K562 (cell line): Measurements from ENCODE around the gene MCM9. TPM values are rescaled to one million over a fixed set of nuclear protein-coding genes. Genes with fewer than 3 reads are reported as not detected.
A peak's percentile ranks its signal among the peaks of the same experiment; 100 is the strongest.

Source experiments
- ATAC-seq: fragments of 200-7000 bp; cut with Tn5 transposase; 3 replicates; pipeline ENCODE4 v1.9.1; 2020; ENCODE audit warnings: moderate library complexity
- BruUV-seq: library from RNA; stranded (reverse); fragments of 400-500 nt; replicated peaks from 2 replicates; lab custom pipeline; 2021; lab: Mats Ljungman, UMichigan
- CTCF ChIA-PET: fragments of 300-600 bp; formaldehyde crosslinking; extraction: SDS; loops from one replicate; lab custom pipeline; 2021; ENCODE audit warnings: low intra/inter-chr PET ratio; lab: Yijun Ruan, JAX
- POLR2A ChIA-PET: fragments of 300-600, 350-650 bp; sonication (Branson Sonifier 250); formaldehyde crosslinking; extraction: SDS; loops from one replicate; lab custom pipeline; 2021; ENCODE audit warnings: antibody characterized with exemption, inconsistent platforms; lab: Yijun Ruan, JAX
- DNase-seq, 4 experiments: peaks; one replicate each; pipeline versions ENCODE4 v3.0.0 to v3.0.0-alpha.2; 2011 to 2018; ENCODE audit warnings: low spot score in 3 of 4, mixed read lengths in 3 of 4; ENCODE audit errors: extremely low read depth in 1 of 4
- FAIRE-seq: peaks from 2 replicates; lab custom pipeline; 2011; peaks lifted over from hg19 to GRCh38; lab: Jason Lieb, UNC
- H2AFZ ChIP-seq: 2 replicates; pipeline ENCODE4 v1.6.0; 2011; ENCODE audit warnings: low read depth, low read length, control low read depth, inconsistent platforms
- H3K27ac ChIP-seq: fragments of 200-600 bp; 3 replicates; pipeline ENCODE4 v1.8.0; 2011; ENCODE audit warnings: low read depth, mild to moderate bottlenecking, control low read depth, inconsistent platforms, low read length, moderate library complexity, mixed read lengths; ENCODE audit errors: extremely low read depth
- H3K27me3 ChIP-seq, 2 experiments: fragments of 300-600 bp in 1 of 2; 2 replicates in 1 of 2; 3 replicates in 1 of 2; pipeline versions ENCODE4 v1.6.0 to v1.8.0; 2011; ENCODE audit warnings: inconsistent platforms in 2 of 2, low read length in 2 of 2, mild to moderate bottlenecking in 1 of 2, mixed read lengths in 1 of 2, moderate library complexity in 1 of 2; ENCODE audit not compliant: control insufficient read depth in 2 of 2, insufficient read depth in 2 of 2
- H3K36me3 ChIP-seq: fragments of 300-600 bp; 3 replicates; pipeline ENCODE4 v1.8.0; 2011; ENCODE audit warnings: mild to moderate bottlenecking, low read length, inconsistent platforms; ENCODE audit not compliant: control insufficient read depth, insufficient read depth
- H3K4me1 ChIP-seq, 2 experiments: fragments of 200-600 bp in 1 of 2; replicated peaks in 1 of 2; 2 replicates in 1 of 2; 3 replicates in 1 of 2; pipeline versions ENCODE4 v1.5.1 to v1.8.0; 2011; ENCODE audit warnings: inconsistent platforms in 2 of 2, low read length in 2 of 2, mild to moderate bottlenecking in 1 of 2, mixed read lengths in 1 of 2, moderate library complexity in 1 of 2; ENCODE audit not compliant: control insufficient read depth in 2 of 2, insufficient read depth in 2 of 2
- H3K4me2 ChIP-seq: 2 replicates; pipeline ENCODE4 v1.6.1; 2011; ENCODE audit warnings: low read length, control low read depth, inconsistent platforms, mixed read lengths; ENCODE audit not compliant: insufficient read depth
- H3K4me3 ChIP-seq: fragments of 200-600 bp; sonication (generic), shearing (Covaris generic); 2 replicates; pipeline ENCODE4 v1.5.1; 2016; ENCODE audit warnings: control low read depth, inconsistent platforms
- H3K79me2 ChIP-seq: fragments of 200-600 bp; 3 replicates; pipeline ENCODE4 v1.8.0; 2011; ENCODE audit warnings: low read length, inconsistent platforms; ENCODE audit not compliant: control insufficient read depth, insufficient read depth
- H3K9ac ChIP-seq, 2 experiments: 2 replicates each; pipeline versions ENCODE4 v1.6.0 to v1.6.1; 2011; ENCODE audit warnings: low read depth in 2 of 2, low read length in 2 of 2, control low read depth in 1 of 2, inconsistent platforms in 1 of 2, mild to moderate bottlenecking in 1 of 2, mixed read lengths in 1 of 2; ENCODE audit not compliant: insufficient read depth in 1 of 2
- H3K9me1 ChIP-seq: one replicate; pipeline ENCODE4 v1.6.0; 2011; ENCODE audit warnings: inconsistent platforms, mild to moderate bottlenecking, low read length, moderate library complexity; ENCODE audit not compliant: control insufficient read depth, insufficient read depth
- H3K9me3 ChIP-seq: replicated peaks from 2 replicates; pipeline ENCODE4 v1.5.1; 2011; ENCODE audit warnings: low read depth, low read length, inconsistent platforms; ENCODE audit not compliant: control insufficient read depth, insufficient read depth
- H4K20me1 ChIP-seq: replicated peaks from 2 replicates; pipeline ENCODE4 v1.6.1; 2011; ENCODE audit warnings: low read length, inconsistent platforms, mixed read lengths; ENCODE audit not compliant: control insufficient read depth, insufficient read depth
- ATF3 ChIP-seq, 2 experiments: fragments of 450-650 bp in 1 of 2; sonication (generic) in 1 of 2; formaldehyde crosslinking in 1 of 2; IDR thresholded peaks in 1 of 2; conservative IDR thresholded peaks in 1 of 2; 2 replicates each; pipeline versions ENCODE4 v1.6.1 to v1.8.1; 2016 to 2023; ENCODE audit warnings: mild to moderate bottlenecking in 2 of 2, moderate library complexity in 2 of 2, inconsistent platforms in 1 of 2, missing genetic modification reagents in 1 of 2
- FOXK1 ChIP-seq: sonication (generic); formaldehyde crosslinking; IDR thresholded peaks from 2 replicates; pipeline ENCODE4 v1.8.0; 2022; ENCODE audit warnings: missing genetic modification reagents, mild to moderate bottlenecking, borderline replicate concordance
- RBM25 ChIP-seq: fragments of 200-400 bp; formaldehyde crosslinking; IDR thresholded peaks from 2 replicates; pipeline ENCODE4 v1.6.1; 2018; ENCODE audit warnings: low read length, low read depth, moderate library complexity; ENCODE audit not compliant: severe bottlenecking
- THRB ChIP-seq: fragments of 450-650 bp; formaldehyde crosslinking; conservative IDR thresholded peaks from 2 replicates; pipeline ENCODE4 v1.4.0; 2022; ENCODE audit warnings: mild to moderate bottlenecking, missing genetic modification characterization
- ZNF121 ChIP-seq: sonication (generic); formaldehyde crosslinking; conservative IDR thresholded peaks from 2 replicates; pipeline ENCODE4 v1.8.0; 2022; ENCODE audit warnings: missing genetic modification reagents
- WGBS: fragments of 100-300 bp; shearing (Covaris generic); methylation state at CpG from one replicate; pipeline ENCODE4 v1.1.6; 2016; ENCODE audit warnings: low coverage, mixed read lengths; ENCODE audit not compliant: insufficient coverage; ENCODE audit errors: missing lambda C conversion rate; 5-methylcytosine and 5-hydroxymethylcytosine counted together
- in situ Hi-C: fragments of 300-500 bp; cut with MboI; formaldehyde crosslinking; loops from 4 replicates; pipeline ENCODE4 v1.15.0; 2018; ENCODE audit warnings: inconsistent platforms, mixed read lengths
- intact Hi-C: fragments of 100-400 bp; cut with micrococcal nuclease; formaldehyde crosslinking; loops from 2 replicates; pipeline ENCODE4 v1.14.2; 2022
- polyA plus RNA-seq, 8 experiments: library from polyadenylated mRNA; depleted of rRNA in 4 of 8; stranded (reverse) in 5 of 8; unstranded in 3 of 8; fragments of >200 nt; fragmentation: Nextera tagmentation in 2 of 8; fragmentation: Illumina TruSeq in 1 of 8; extraction: Ambion mirVana in 2 of 8; extraction: Trizol in 1 of 8; gene quantifications; 2 replicates each; pipeline versions ENCODE4 v1.2.1 to v1.2.3, GENCODE V29; 2011 to 2014; ENCODE audit warnings: inconsistent platforms in 1 of 8, missing spikeins in 1 of 8
- total RNA-seq, 7 experiments: library from RNA; depleted of rRNA in 6 of 7; stranded (reverse); fragments of >200 nt in 6 of 7; fragmentation: Illumina TruSeq in 2 of 7; extraction: Trizol in 2 of 7; gene quantifications; 2 replicates each; pipeline versions ENCODE4 v1.2.1 to v1.2.3, GENCODE V29; 2011 to 2021; ENCODE audit warnings: low replicate concordance in 1 of 7

MCM9 gene
- total and polyA plus RNA-seq, 9 of the 15 experiments (the other 6 are each of a cell fraction or from before 2014, with no cell fraction given) = 4.8 to 16.7 (median 11.6) TPM

GRCh38 chr6:118853408-118853807 lies 81.6 kb downstream of the MCM9 start:
- Histone ChIP-seq H3K9ac (no peak overlapping the region), H3K4me3 (no peak overlapping the region), H3K9me1 (no peaks in the 10 kb centered on the region), H3K4me2 (no peak overlapping the region), H3K27ac (no peak overlapping the region), H3K79me2 (no peaks in the 10 kb centered on the region), H3K36me3 (peaks cover 3% of the 10 kb centered on the region; the same call in 2 of the 3 replicates), H2AFZ (no peak overlapping the region), H3K9me3 (no peaks in the 10 kb centered on the region), H4K20me1 (no peaks in the 10 kb centered on the region), H3K27me3 (no peaks in the 10 kb centered on the region), H3K4me1 (no peaks in the 10 kb centered on the region)
- 80% methylated on average over 5 of the region's 5 CpGs for WGBS
- ChIA-PET CTCF (no interaction called here), POLR2A (interaction anchor here (0.9 to 1.3 kb wide), 3 partner anchors 8 to 23 kb away, joined by 3 to 4 read pairs (median 3); no protein-coding TSS in a partner anchor)
- FAIRE-seq (no peak), ATAC-seq (no peak), DNase-seq (no peak)
- no TSS peak for BruUV-seq
- in situ Hi-C loops = no loop called here
- intact Hi-C loops = no loop called here
- TF ChIP-seq RBM25 = peak; percentile 39
- TF ChIP-seq FOXK1 (CRISPR knock-in tag) = no peak
- TF ChIP-seq ZNF121 (CRISPR knock-in tag) = peak; percentile 53

GRCh38 chr6:118844915-118845314 lies 90.0 kb downstream of the MCM9 start:
- intact Hi-C loops (no loop called here), in situ Hi-C loops (no loop called here)
- no peak overlapping the region for H3K9ac ChIP-seq
- H3K4me2 ChIP-seq = no peak overlapping the region
- H3K4me1 ChIP-seq = no peaks in the 10 kb centered on the region
- H3K9me3 ChIP-seq = no peaks in the 10 kb centered on the region
- FAIRE-seq = no peak
- DNase-seq = no peak
- H3K4me3 ChIP-seq = no peak overlapping the region
- POLR2A ChIA-PET = interaction anchor here (0.7 to 1.7 kb wide), 2 partner anchors 9 to 20 kb away, joined by 3 to 4 read pairs; no protein-coding TSS in a partner anchor
- H3K27me3 ChIP-seq = no peaks in the 10 kb centered on the region
- no peak overlapping the region for H2AFZ ChIP-seq
- ATAC-seq = no peak
- H3K36me3 ChIP-seq = no peaks in the 10 kb centered on the region
- no TSS peak for BruUV-seq
- CTCF ChIA-PET = no interaction called here
- H3K79me2 ChIP-seq = no peaks in the 10 kb centered on the region
- no peaks in the 10 kb centered on the region for H3K9me1 ChIP-seq
- WGBS = 76% methylated on average over 3 of the region's 3 CpGs
- no peaks in the 10 kb centered on the region for H4K20me1 ChIP-seq
- H3K27ac ChIP-seq = no peak overlapping the region
- TF ChIP-seq ATF3 (IDR thresholded peaks at IDR 0.05) = no peak
- TF ChIP-seq ATF3 (CRISPR knock-in tag; conservative IDR thresholded peaks at IDR 0.05) = no peak
- TF ChIP-seq THRB (CRISPR knock-in tag) = no peak
